ENCODE data around the gene PSMD11. TPM values are rescaled to one million over a fixed set of nuclear protein-coding genes. Genes with fewer than 3 reads are reported as not detected.

PSMD11 gene
- total RNA-seq, 1 donor from 2014 or later = 129 TPM

GRCh38 chr17:32508926-32509325 lies 64.6 kb downstream of the PSMD11 start:
- Histone ChIP-seq H3K79me2 (ENCODE audit: insufficient read depth, low read length) (no peaks in the 10 kb centered on the region), H3K4me3 (ENCODE audit: insufficient read depth, low read depth, low read length) (no peak overlapping the region), H3K4me2 (ENCODE audit: low read length) (no peak overlapping the region), H3K27ac (ENCODE audit: low read depth, low read length) (no peak overlapping the region), H3K27me3 (ENCODE audit: insufficient read depth, low read length) (no peaks in the 10 kb centered on the region), H3K36me3 (ENCODE audit: insufficient read depth, low read length) (no peaks in the 10 kb centered on the region), H3K4me1 (ENCODE audit: insufficient read depth, low read length) (peaks cover 9% of the 10 kb centered on the region), H4K20me1 (ENCODE audit: insufficient read depth, low read length) (no peaks in the 10 kb centered on the region), H3K9me3 (ENCODE audit: insufficient read depth, low read depth, low read length) (no peaks in the 10 kb centered on the region), H2AFZ (ENCODE audit: low read depth, low read length) (no peak overlapping the region), H3K9ac (ENCODE audit: low read length) (no peak overlapping the region)
- Mint-ChIP-seq H3K9me3 (ENCODE audit: unreplicated experiment) (no peaks in the 10 kb centered on the region), H3K36me3 (ENCODE audit: low read depth, unreplicated experiment) (no peaks in the 10 kb centered on the region), H3K27me3 (ENCODE audit: low read depth, unreplicated experiment) (no peaks in the 10 kb centered on the region), H3K27ac (ENCODE audit: unreplicated experiment) (no peak overlapping the region), H3K4me3 (ENCODE audit: unreplicated experiment) (no peak overlapping the region), H3K4me1 (ENCODE audit: low read depth, unreplicated experiment) (peaks cover 18% of the 10 kb centered on the region)
- TF ChIP-seq CTCF (IDR thresholded peaks at IDR 0.05; ENCODE audit: insufficient read depth, low read depth, low read length) (no peak), EZH2 (IDR thresholded peaks at IDR 0.05; ENCODE audit: insufficient read depth, low read length) (no peak)
- FAIRE-seq (no peak), DNase-seq (ENCODE audit: low read depth) (no peak)

GRCh38 chr17:32510466-32510865 lies 66.2 kb downstream of the PSMD11 start:
- H3K9ac ChIP-seq (ENCODE audit: low read length) = no peak overlapping the region
- no peaks in the 10 kb centered on the region for H3K4me1 ChIP-seq (ENCODE audit: insufficient read depth, low read length)
- H3K36me3 Mint-ChIP-seq (ENCODE audit: low read depth, unreplicated experiment) = no peaks in the 10 kb centered on the region
- no peaks in the 10 kb centered on the region for H3K27me3 Mint-ChIP-seq (ENCODE audit: low read depth, unreplicated experiment)
- no peak overlapping the region for H3K27ac ChIP-seq (ENCODE audit: low read depth, low read length)
- no peaks in the 10 kb centered on the region for H3K79me2 ChIP-seq (ENCODE audit: insufficient read depth, low read length)
- no peaks in the 10 kb centered on the region for H3K9me3 ChIP-seq (ENCODE audit: insufficient read depth, low read depth, low read length)
- no peak for TF ChIP-seq CTCF (IDR thresholded peaks at IDR 0.05; ENCODE audit: insufficient read depth, low read depth, low read length)
- no peak for TF ChIP-seq EZH2 (IDR thresholded peaks at IDR 0.05; ENCODE audit: insufficient read depth, low read length)
- H3K27ac Mint-ChIP-seq (ENCODE audit: unreplicated experiment) = no peak overlapping the region
- H3K36me3 ChIP-seq (ENCODE audit: insufficient read depth, low read length) = no peaks in the 10 kb centered on the region
- no peak for FAIRE-seq
- H3K9me3 Mint-ChIP-seq (ENCODE audit: unreplicated experiment) = no peaks in the 10 kb centered on the region
- no peaks in the 10 kb centered on the region for H4K20me1 ChIP-seq (ENCODE audit: insufficient read depth, low read length)
- no peak overlapping the region for H3K4me3 ChIP-seq (ENCODE audit: insufficient read depth, low read depth, low read length)
- DNase-seq (ENCODE audit: low read depth) = no peak
- H2AFZ ChIP-seq (ENCODE audit: low read depth, low read length) = no peak overlapping the region
- H3K4me3 Mint-ChIP-seq (ENCODE audit: unreplicated experiment) = no peak overlapping the region
- no peaks in the 10 kb centered on the region for H3K27me3 ChIP-seq (ENCODE audit: insufficient read depth, low read length)
- H3K4me1 Mint-ChIP-seq (ENCODE audit: low read depth, unreplicated experiment) = peaks cover 15% of the 10 kb centered on the region
- no peak overlapping the region for H3K4me2 ChIP-seq (ENCODE audit: low read length)

GRCh38 chr17:32512328-32512727 lies 68.0 kb downstream of the PSMD11 start:
- H3K36me3 ChIP-seq (ENCODE audit: insufficient read depth, low read length) = no peaks in the 10 kb centered on the region
- no peaks in the 10 kb centered on the region for H3K27me3 Mint-ChIP-seq (ENCODE audit: low read depth, unreplicated experiment)
- H3K9me3 ChIP-seq (ENCODE audit: insufficient read depth, low read depth, low read length) = no peaks in the 10 kb centered on the region
- H3K4me2 ChIP-seq (ENCODE audit: low read length) = no peak overlapping the region
- H3K4me3 Mint-ChIP-seq (ENCODE audit: unreplicated experiment) = no peak overlapping the region
- no peaks in the 10 kb centered on the region for H3K27me3 ChIP-seq (ENCODE audit: insufficient read depth, low read length)
- no peaks in the 10 kb centered on the region for H3K9me3 Mint-ChIP-seq (ENCODE audit: unreplicated experiment)
- H3K27ac ChIP-seq (ENCODE audit: low read depth, low read length) = no peak overlapping the region
- no peak overlapping the region for H3K9ac ChIP-seq (ENCODE audit: low read length)
- no peak overlapping the region for H2AFZ ChIP-seq (ENCODE audit: low read depth, low read length)
- H3K36me3 Mint-ChIP-seq (ENCODE audit: low read depth, unreplicated experiment) = peaks cover 3% of the 10 kb centered on the region
- no peaks in the 10 kb centered on the region for H3K79me2 ChIP-seq (ENCODE audit: insufficient read depth, low read length)
- no peaks in the 10 kb centered on the region for H4K20me1 ChIP-seq (ENCODE audit: insufficient read depth, low read length)
- peaks cover 29% of the 10 kb centered on the region for H3K4me1 Mint-ChIP-seq (ENCODE audit: low read depth, unreplicated experiment)
- no peak overlapping the region for H3K27ac Mint-ChIP-seq (ENCODE audit: unreplicated experiment)
- H3K4me3 ChIP-seq (ENCODE audit: insufficient read depth, low read depth, low read length) = no peak overlapping the region
- no peak for FAIRE-seq
- TF ChIP-seq EZH2 (IDR thresholded peaks at IDR 0.05; ENCODE audit: insufficient read depth, low read length) = no peak
- TF ChIP-seq CTCF (IDR thresholded peaks at IDR 0.05; ENCODE audit: insufficient read depth, low read depth, low read length) = no peak
- DNase-seq (ENCODE audit: low read depth) = no peak
- no peaks in the 10 kb centered on the region for H3K4me1 ChIP-seq (ENCODE audit: insufficient read depth, low read length)
